H1 (cell line): ENCODE data around the gene ADARB2. TPM values are rescaled to one million over a fixed set of nuclear protein-coding genes. Genes with fewer than 3 reads are reported as not detected.

Source experiments
- SIX5 ChIP-seq: IDR thresholded peaks from 2 replicates; pipeline ENCODE4 v1.6.1; 2011; ENCODE audit warnings: mild to moderate bottlenecking, low read depth, low read length
- polyA plus RNA-seq, 7 experiments: library from polyadenylated mRNA; depleted of rRNA in 3 of 7; stranded (reverse) in 5 of 7; unstranded in 2 of 7; fragments of >200 nt in 5 of 7; fragments of 200-250 nt in 2 of 7; gene quantifications; 1 replicate in 5 of 7; 2 replicates in 1 of 7; 4 replicates in 1 of 7; pipeline versions ENCODE4 v1.2.1 to v1.2.3, GENCODE V29; 2011 to 2013; ENCODE audit warnings: missing spikeins in 2 of 7, mixed read lengths in 2 of 7
- total RNA-seq: library from RNA; stranded (reverse); fragmentation: NEBNext Ultra II Directional; extraction: Animal tissue kit (Norgen Biotek cat#: 25700); gene quantifications from 2 replicates; pipeline ENCODE4 v1.2.1, GENCODE V29; 2021

Gene ADARB2
- total and polyA plus RNA-seq, 2 of the 8 experiments (the other 6 are each of a cell fraction or from before 2014, with no cell fraction given), result 2.2 to 2.8 TPM

GRCh38 chr10:1423676-1424253, 313.6 kb downstream of the ADARB2 start (continued):
- no peak for TF ChIP-seq SIX5
